ENCODE data around the gene ERICH6. TPM values are rescaled to one million over a fixed set of nuclear protein-coding genes. Genes with fewer than 3 reads are reported as not detected.

Gene ERICH6
- total RNA-seq (2022; extraction: Qiagen RNA extraction; ENCODE audit: low read depth): not detected in 5 replicates

DNA sequence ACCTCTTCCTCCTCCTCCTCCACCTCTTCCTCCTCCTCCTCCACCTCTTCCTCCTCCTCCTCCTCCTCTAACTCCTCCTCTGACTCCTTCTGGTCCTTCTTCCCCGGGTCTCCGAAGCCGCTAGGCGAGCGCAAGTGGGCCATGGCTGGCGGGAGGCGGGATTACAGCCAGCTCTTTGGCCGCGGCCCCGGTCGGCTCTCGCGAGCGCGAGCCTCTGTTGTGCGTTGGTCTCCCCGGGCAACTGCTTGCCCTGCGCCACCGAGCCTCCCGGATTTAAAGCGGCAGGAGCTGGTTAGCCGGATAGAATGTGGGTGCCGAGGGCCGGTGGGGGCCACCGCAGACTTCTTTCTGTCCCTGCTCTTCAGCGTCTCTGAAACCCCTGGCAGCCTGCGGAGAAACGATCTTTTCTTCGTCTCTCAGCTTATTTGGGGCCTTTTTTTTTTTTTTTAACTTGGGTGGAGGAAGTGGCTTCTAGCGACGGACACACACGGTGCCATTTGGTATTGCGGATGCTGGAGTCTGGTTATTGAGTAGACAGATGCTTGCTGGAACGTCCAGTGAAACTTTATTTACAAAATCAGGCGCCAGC lies at the start of gene ERICH6:
Gene ERICH6, minus strand, starts transcription at position 165 of the 589 bp plus-strand sequence. Its CDS starts 22 bp downstream, at position 143.

Other genes with a start within 250 kb of the ERICH6 start
- 50.6 to 126 TPM (median 102 TPM) in 5 replicates for gene SERP1, start 157.4 kb downstream of the ERICH6 start, total RNA-seq (2022; extraction: Qiagen RNA extraction; ENCODE audit: low read depth)
- gene EIF2A, start 157.1 kb downstream of the ERICH6 start, total RNA-seq (2022; extraction: Qiagen RNA extraction; ENCODE audit: low read depth): 58.3 to 108 TPM (median 68.7 TPM) in 5 replicates
- gene SELENOT, start 100.6 kb downstream of the ERICH6 start, total RNA-seq (2022; extraction: Qiagen RNA extraction; ENCODE audit: low read depth): 94.0 to 111 TPM (median 107 TPM) in 5 replicates
- 15.6 to 19.8 TPM (median 17.8 TPM) in 5 replicates for gene SIAH2, start 59.2 kb upstream of the ERICH6 start, total RNA-seq (2022; extraction: Qiagen RNA extraction; ENCODE audit: low read depth)
- gene MINDY4B, start 201.5 kb upstream of the ERICH6 start, total RNA-seq (2022; extraction: Qiagen RNA extraction; ENCODE audit: low read depth): not detected in 5 replicates

All from A549 treated with ZK216348 at 1 μM for 4 hours (cell line).